ENCODE results near the gene KHDC1L.

The KHDC1L gene

DNA sequence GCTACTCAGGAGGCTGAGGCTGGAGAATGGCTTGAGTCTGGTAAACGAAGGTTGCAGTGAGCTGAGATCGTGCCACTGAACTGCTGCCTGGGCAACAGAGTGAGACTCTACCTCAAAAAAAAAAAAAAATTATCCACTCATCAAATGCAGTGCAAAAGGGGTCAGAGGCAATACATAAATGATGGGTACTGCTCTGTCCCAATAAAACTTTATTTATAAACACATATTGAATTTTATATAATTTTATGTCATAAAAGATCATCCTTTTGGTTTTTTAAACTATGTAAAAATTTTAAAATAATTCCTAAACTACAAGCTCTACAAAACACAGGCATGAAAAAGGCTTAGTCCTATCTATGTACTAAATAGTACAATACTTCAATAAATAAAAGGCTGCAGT, 27.4 kb upstream of the KHDC1L start:
- no peak overlapping the region for H3K4me3 ChIP-seq (ENCODE audit: control insufficient read depth, low read depth, low read length)
- no peak for DNase-seq (ENCODE audit: low read depth)
- TF ChIP-seq, protein P1, sequence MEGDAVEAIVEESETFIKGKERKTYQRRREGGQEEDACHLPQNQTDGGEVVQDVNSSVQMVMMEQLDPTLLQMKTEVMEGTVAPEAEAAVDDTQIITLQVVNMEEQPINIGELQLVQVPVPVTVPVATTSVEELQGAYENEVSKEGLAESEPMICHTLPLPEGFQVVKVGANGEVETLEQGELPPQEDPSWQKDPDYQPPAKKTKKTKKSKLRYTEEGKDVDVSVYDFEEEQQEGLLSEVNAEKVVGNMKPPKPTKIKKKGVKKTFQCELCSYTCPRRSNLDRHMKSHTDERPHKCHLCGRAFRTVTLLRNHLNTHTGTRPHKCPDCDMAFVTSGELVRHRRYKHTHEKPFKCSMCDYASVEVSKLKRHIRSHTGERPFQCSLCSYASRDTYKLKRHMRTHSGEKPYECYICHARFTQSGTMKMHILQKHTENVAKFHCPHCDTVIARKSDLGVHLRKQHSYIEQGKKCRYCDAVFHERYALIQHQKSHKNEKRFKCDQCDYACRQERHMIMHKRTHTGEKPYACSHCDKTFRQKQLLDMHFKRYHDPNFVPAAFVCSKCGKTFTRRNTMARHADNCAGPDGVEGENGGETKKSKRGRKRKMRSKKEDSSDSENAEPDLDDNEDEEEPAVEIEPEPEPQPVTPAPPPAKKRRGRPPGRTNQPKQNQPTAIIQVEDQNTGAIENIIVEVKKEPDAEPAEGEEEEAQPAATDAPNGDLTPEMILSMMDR (conservative IDR thresholded peaks at IDR 0.05; ENCODE audit: control insufficient read depth, insufficient read depth, low read depth, low read length) = no peak

DNA sequence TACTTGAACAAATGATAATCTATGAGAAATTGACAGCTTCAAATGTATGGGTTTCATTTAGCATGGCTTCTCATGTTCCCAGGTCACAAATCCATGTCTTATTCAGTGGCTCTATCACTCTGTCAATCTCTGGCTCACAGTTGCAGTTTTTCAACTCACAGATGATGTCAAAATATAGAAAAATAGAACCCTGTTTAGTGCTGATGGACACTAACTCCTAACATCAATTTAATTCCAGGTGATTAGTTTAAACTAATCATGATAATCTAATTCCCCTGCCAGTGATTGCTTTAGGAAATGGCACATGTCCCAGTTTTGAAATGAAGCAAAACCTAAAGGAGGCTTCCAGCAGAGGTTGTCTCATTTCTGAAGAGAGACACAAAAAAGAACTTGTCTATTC, 24.7 kb upstream of the KHDC1L start:
- TF ChIP-seq, protein P1 (conservative IDR thresholded peaks at IDR 0.05; ENCODE audit: control insufficient read depth, insufficient read depth, low read depth, low read length) = no peak
- H3K4me3 ChIP-seq (ENCODE audit: control insufficient read depth, low read depth, low read length) = no peak overlapping the region
- DNase-seq (ENCODE audit: low read depth) = no peak

DNA sequence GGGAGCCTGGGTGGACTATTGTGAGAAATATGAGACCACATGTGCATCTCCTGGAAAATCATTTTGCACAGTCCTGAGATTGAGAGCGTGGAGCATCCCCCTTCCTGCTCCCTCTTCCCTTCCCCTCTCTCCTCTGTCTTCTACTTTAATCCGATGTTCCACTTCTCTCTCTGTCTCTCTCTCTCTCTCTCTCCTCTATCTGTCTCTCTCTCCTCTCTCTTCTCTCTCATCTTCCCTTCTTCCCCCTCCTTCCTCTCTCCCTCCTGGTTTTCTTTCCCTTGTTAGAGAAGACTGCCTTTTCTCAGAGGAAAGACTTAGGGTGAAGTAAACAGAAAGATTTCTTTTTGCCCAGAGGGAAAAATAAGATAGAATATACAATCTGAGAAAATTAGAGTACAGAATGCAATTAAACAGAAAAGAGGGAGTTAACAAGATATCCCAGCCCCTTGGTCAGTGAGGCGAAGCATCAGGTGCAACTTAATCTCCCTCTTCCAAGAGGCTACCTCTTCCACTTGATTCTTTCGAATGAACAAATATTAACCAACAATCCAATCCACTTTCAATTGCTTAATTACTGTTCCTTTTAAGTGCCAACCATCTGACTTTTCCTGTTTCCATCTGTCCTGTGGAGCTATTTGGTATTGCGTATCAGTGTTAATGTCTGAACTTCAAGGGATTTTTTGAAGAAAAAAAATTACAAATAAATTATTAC, 23.1 kb upstream of the KHDC1L start:
- DNase-seq (ENCODE audit: low read depth) = no peak
- H3K4me3 ChIP-seq (ENCODE audit: control insufficient read depth, low read depth, low read length) = no peak overlapping the region
- TF ChIP-seq, protein P1 (conservative IDR thresholded peaks at IDR 0.05; ENCODE audit: control insufficient read depth, insufficient read depth, low read depth, low read length) = no peak

DNA sequence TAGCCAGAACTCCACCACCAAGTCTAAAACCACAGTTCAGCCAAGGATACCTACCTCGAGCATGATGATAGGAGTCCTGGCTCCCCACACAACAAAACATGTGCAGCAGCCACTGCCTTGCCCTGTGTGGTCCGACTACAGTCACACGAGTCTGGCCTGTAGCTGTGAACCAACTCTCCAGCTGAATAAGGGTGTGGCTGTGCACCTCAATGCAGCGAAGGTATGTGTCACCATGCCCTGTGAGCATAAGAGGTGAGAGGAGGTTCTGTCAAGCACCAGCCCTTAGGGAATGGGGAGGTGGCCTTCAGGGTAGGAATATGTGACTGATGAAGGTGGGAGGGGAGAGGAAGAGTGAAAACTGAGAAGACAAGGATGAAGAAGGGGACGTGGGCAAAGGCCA, 16.7 kb upstream of the KHDC1L start:
- TF ChIP-seq, protein P1 (conservative IDR thresholded peaks at IDR 0.05; ENCODE audit: control insufficient read depth, insufficient read depth, low read depth, low read length) = no peak
- DNase-seq (ENCODE audit: low read depth) = no peak
- no peak overlapping the region for H3K4me3 ChIP-seq (ENCODE audit: control insufficient read depth, low read depth, low read length)

DNA sequence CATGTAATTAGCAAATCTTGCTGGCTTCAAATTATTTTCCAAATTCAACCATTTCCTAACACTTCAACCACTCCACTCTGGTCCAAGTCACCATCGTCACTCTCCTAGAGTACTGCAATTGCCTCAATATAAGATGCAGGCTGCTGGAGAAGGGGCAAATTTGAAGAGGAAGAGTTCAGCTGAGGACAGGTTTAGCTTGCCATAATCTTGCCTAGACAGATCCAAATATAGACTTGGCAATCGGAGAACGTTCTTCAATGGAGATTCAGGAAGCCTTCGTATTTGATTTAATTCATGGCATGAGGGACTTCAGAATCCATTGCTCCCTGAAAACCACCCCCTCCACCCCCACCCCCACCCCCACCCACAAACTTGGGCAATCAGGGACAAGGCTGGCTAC, 15.4 kb upstream of the KHDC1L start:
- no peak overlapping the region for H3K4me3 ChIP-seq (ENCODE audit: control insufficient read depth, low read depth, low read length)
- TF ChIP-seq, protein P1 (conservative IDR thresholded peaks at IDR 0.05; ENCODE audit: control insufficient read depth, insufficient read depth, low read depth, low read length) = no peak
- no peak for DNase-seq (ENCODE audit: low read depth)

DNA sequence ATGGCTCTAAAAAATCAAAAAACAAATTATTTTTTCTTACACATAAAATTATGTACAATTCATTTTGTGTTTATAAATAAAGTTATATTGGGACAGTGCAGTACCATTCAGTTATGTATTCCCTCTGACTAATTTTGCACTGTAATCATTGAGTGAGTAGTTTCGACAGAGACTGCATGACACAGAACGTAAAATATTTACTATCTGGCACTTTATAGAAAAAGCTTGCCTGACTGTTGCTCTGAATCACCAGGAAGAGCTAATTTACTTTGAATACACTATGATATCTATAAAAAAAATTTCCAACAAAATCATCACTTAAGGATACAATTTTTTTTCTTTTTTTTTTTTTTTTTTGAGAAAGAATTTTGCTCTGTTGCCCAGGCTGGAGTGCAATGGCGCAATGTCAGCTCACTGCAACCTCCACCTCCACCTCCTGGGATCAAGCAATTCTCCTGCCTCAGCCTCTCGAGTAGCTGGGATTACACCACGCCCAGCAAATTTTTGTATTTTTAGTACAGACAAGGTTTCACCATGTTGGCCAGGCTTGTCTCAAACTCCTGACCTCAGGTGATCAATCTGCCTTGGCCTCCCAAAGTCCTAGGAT, 11.0 kb upstream of the KHDC1L start:
- TF ChIP-seq, protein P1 (conservative IDR thresholded peaks at IDR 0.05; ENCODE audit: control insufficient read depth, insufficient read depth, low read depth, low read length) = no peak
- DNase-seq (ENCODE audit: low read depth) = peak; percentile 96
- H3K4me3 ChIP-seq (ENCODE audit: control insufficient read depth, low read depth, low read length) = no peak overlapping the region
